ENCODE data around the gene VPS26B.

DNA sequence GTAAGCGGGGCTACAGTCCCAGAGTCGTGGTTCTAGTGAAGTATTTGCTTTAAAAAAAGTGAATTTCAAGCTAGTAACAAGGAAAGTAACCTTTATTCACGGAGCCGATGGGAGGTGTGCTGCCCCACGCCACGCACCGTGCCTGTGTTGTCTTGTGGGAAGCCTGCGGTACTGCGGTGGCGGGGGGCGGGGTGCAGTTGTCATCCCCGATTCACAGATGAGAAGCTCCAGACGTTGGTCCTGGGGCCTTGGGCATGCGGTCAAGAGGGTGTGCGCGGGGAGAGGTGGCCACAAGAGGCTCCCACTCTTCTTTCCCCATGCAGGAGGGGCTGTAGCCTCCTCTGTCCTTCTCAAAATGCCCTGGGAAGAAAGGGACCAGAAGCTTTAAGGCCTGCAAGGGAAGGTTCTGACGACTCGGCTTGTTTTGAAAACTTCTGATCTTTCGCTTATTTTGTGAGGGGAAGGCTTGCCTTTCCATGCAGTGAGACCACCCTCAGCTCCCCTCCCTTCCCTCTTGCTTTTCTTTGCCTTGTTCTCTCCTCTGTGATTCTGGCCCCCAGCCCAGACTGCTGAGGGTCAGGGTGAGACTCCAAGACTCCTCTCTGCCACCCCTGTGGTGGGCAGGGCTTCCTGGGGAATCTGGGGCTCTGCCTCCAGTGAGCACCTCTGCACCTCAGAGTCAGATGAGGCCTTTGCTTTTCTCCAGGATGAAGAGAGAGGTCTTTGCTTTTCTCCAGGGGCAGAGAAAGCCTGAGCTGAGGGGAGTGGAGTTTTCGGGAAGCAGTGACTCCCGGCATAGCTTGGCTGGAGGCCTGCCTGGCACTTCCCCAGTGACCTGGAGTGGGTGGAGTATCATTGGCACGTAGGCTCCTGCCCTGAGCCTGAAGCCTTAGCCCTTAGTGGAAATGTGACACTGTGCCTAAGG, 57.9 kb downstream of the VPS26B start:
- TF ChIP-seq SMAD3 (CRISPR knock-in tag; IDR thresholded peaks at IDR 0.05; ENCODE audit: borderline replicate concordance) = no peak
- no peak for TF ChIP-seq CTCF (IDR thresholded peaks at IDR 0.05)
- no peak for TF ChIP-seq STAT6 (CRISPR knock-in tag; conservative IDR thresholded peaks at IDR 0.05; ENCODE audit: low read depth)
- TF ChIP-seq, protein P1, sequence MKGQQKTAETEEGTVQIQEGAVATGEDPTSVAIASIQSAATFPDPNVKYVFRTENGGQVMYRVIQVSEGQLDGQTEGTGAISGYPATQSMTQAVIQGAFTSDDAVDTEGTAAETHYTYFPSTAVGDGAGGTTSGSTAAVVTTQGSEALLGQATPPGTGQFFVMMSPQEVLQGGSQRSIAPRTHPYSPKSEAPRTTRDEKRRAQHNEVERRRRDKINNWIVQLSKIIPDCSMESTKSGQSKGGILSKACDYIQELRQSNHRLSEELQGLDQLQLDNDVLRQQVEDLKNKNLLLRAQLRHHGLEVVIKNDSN (CRISPR knock-in tag; IDR thresholded peaks at IDR 0.05) = no peak
- TF ChIP-seq, protein P2, sequence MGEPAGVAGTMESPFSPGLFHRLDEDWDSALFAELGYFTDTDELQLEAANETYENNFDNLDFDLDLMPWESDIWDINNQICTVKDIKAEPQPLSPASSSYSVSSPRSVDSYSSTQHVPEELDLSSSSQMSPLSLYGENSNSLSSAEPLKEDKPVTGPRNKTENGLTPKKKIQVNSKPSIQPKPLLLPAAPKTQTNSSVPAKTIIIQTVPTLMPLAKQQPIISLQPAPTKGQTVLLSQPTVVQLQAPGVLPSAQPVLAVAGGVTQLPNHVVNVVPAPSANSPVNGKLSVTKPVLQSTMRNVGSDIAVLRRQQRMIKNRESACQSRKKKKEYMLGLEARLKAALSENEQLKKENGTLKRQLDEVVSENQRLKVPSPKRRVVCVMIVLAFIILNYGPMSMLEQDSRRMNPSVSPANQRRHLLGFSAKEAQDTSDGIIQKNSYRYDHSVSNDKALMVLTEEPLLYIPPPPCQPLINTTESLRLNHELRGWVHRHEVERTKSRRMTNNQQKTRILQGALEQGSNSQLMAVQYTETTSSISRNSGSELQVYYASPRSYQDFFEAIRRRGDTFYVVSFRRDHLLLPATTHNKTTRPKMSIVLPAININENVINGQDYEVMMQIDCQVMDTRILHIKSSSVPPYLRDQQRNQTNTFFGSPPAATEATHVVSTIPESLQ (CRISPR knock-in tag; IDR thresholded peaks at IDR 0.05) = no peak
- TF ChIP-seq, protein P3, sequence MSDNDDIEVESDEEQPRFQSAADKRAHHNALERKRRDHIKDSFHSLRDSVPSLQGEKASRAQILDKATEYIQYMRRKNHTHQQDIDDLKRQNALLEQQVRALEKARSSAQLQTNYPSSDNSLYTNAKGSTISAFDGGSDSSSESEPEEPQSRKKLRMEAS (CRISPR knock-in tag; IDR thresholded peaks at IDR 0.05) = no peak
- TF ChIP-seq ZNF317 (CRISPR knock-in tag; IDR thresholded peaks at IDR 0.05; ENCODE audit: borderline replicate concordance, low read depth) = no peak
- no peak for TF ChIP-seq E2F5 (CRISPR knock-in tag; IDR thresholded peaks at IDR 0.05)
- TF ChIP-seq, protein P4, sequence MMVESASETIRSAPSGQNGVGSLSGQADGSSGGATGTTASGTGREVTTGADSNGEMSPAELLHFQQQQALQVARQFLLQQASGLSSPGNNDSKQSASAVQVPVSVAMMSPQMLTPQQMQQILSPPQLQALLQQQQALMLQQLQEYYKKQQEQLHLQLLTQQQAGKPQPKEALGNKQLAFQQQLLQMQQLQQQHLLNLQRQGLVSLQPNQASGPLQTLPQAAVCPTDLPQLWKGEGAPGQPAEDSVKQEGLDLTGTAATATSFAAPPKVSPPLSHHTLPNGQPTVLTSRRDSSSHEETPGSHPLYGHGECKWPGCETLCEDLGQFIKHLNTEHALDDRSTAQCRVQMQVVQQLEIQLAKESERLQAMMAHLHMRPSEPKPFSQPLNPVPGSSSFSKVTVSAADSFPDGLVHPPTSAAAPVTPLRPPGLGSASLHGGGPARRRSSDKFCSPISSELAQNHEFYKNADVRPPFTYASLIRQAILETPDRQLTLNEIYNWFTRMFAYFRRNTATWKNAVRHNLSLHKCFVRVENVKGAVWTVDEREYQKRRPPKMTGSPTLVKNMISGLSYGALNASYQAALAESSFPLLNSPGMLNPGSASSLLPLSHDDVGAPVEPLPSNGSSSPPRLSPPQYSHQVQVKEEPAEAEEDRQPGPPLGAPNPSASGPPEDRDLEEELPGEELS (CRISPR knock-in tag; IDR thresholded peaks at IDR 0.05) = no peak
- no peak for TF ChIP-seq ESRRA (CRISPR knock-in tag; IDR thresholded peaks at IDR 0.05; ENCODE audit: borderline replicate concordance)
- TF ChIP-seq MYBL2 (CRISPR knock-in tag; IDR thresholded peaks at IDR 0.05) = no peak
- TF ChIP-seq NFYB (CRISPR knock-in tag; conservative IDR thresholded peaks at IDR 0.05; ENCODE audit: low read depth) = no peak
- no peak for TF ChIP-seq CBFB (CRISPR knock-in tag; IDR thresholded peaks at IDR 0.05; ENCODE audit: low read depth)
- TF ChIP-seq NR3C1 (CRISPR knock-in tag; conservative IDR thresholded peaks at IDR 0.05; ENCODE audit: low read depth) = no peak
